Lower leg skin (tissue), 4 donors: ENCODE results near the gene GGNBP2. TPM values are rescaled to one million over a fixed set of nuclear protein-coding genes. Genes with fewer than 3 reads are reported as not detected.

ENCODE experiments used
- DNase-seq, 2 donors: peaks; one replicate each; pipeline ENCODE4 v3.0.0-alpha.2; 2019; ENCODE audit warnings: low spot score in 2 of 2
- H3K4me3 ChIP-seq: fragments of 200-600 bp; sonication (generic); 2 replicates; pipeline ENCODE4 v1.5.1; 2017; ENCODE audit warnings: mild to moderate bottlenecking, low read depth; ENCODE audit not compliant: poor library complexity, severe bottlenecking
- CTCF ChIP-seq, 3 donors: fragments of 450-650 bp; IDR thresholded peaks; one replicate each; pipeline ENCODE4 v1.5.1; 2016; ENCODE audit warnings: antibody characterized with exemption in 3 of 3, mild to moderate bottlenecking in 3 of 3, moderate library complexity in 2 of 3
- POLR2A ChIP-seq, 2 donors: fragments of 450-650 bp; IDR thresholded peaks; one replicate each; pipeline ENCODE4 v1.6.1; 2016 to 2017; ENCODE audit warnings: antibody characterized with exemption in 2 of 2, mild to moderate bottlenecking in 1 of 2, moderate library complexity in 1 of 2
- WGBS, 2 donors: methylation state at CpG; one replicate each; pipeline ENCODE4 v1.1.5; 2018; 5-methylcytosine and 5-hydroxymethylcytosine counted together
- intact Hi-C: fragments of 100-400 bp; cut with DNase I; formaldehyde crosslinking; loops from one replicate; pipeline ENCODE4 v1.15.0; 2023; ENCODE audit warnings: low total_unique reads
- total RNA-seq, 4 donors: library from RNA; depleted of rRNA; stranded (reverse); fragments of >200 nt; gene quantifications; one replicate each; pipeline ENCODE4 v1.1.0, GENCODE V29; 2016

Gene GGNBP2
- total RNA-seq, 4 donors from 2014 or later: 38.2 to 79.6 (median 55.0) TPM

GRCh38 chr17:36629970-36630502 is 85.3 kb downstream of the GGNBP2 start:
- intact Hi-C loops: no loop called here
- TF ChIP-seq CTCF (IDR thresholded peaks at IDR 0.05) (no peak), POLR2A (IDR thresholded peaks at IDR 0.05) (no peak)
- H3K4me3 ChIP-seq: no peak overlapping the region
- WGBS, 2 donors: 77 to 87% methylated on average over 8 of the region's 8 CpGs
- DNase-seq: no peak

- DNase-seq: no peak
- 80 to 81% methylated on average over 4 of the region's 4 CpGs for WGBS, 2 donors
Measured at GRCh38 chr17:36631022-36631421, 86.3 kb downstream of the GGNBP2 start.

GRCh38 chr17:36632916-36633771 is 88.4 kb downstream of the GGNBP2 start:
- DNase-seq: no peak
- intact Hi-C loops: no loop called here
- 36 to 43% methylated on average over 18 of the region's 18 CpGs for WGBS, 2 donors
- H3K4me3 ChIP-seq: no peak overlapping the region
- TF ChIP-seq CTCF (IDR thresholded peaks at IDR 0.05) (no peak), POLR2A (IDR thresholded peaks at IDR 0.05) (no peak)

More at GRCh38 chr17:36631022-36631421, 86.3 kb downstream of the GGNBP2 start:
- H3K4me3 ChIP-seq: no peak overlapping the region
- TF ChIP-seq POLR2A (IDR thresholded peaks at IDR 0.05) (no peak), CTCF (IDR thresholded peaks at IDR 0.05) (no peak)
- intact Hi-C loops: no loop called here

Other genes with a start within 250 kb of the GGNBP2 start
- 1 to 10 TPM in 1 of 4 donors, not detected in 3; 3.6 TPM for gene TBC1D3G, start 221.0 kb upstream of the GGNBP2 start, total RNA-seq
- not detected for gene TBC1D3H, start 156.5 kb upstream of the GGNBP2 start, total RNA-seq
- 10 to 100 TPM; 29.6 to 56.7 (median 35.2) TPM for gene ZNHIT3, start 58.2 kb upstream of the GGNBP2 start, total RNA-seq
- 100 to 1,000 TPM in 1 of 4 donors, 10 to 100 TPM in 3; 70.5 to 167 (median 88.1) TPM for gene MYO19, start 10.1 kb upstream of the GGNBP2 start, total RNA-seq
- gene PIGW, start 9.9 kb upstream of the GGNBP2 start, total RNA-seq: 1 to 10 TPM; 4.3 to 9.0 (median 6.9) TPM
- gene DHRS11, start 47.0 kb downstream of the GGNBP2 start, total RNA-seq: 10 to 100 TPM; 11.3 to 21.1 (median 14.9) TPM
- gene MRM1, start 56.7 kb downstream of the GGNBP2 start, total RNA-seq: 1 to 10 TPM; 5.1 to 8.9 (median 5.9) TPM